ENCODE results near the gene DNMBP. TPM values are rescaled to one million over a fixed set of nuclear protein-coding genes. Genes with fewer than 3 reads are reported as not detected.
"Not testable (repeated sequence)": the region's sequence is repeated elsewhere in the genome, so short reads cannot be mapped to it uniquely, and the experiment has no call there.

DNMBP gene
- total RNA-seq, 1 donor from 2014 or later, result 19.7 TPM

DNA sequence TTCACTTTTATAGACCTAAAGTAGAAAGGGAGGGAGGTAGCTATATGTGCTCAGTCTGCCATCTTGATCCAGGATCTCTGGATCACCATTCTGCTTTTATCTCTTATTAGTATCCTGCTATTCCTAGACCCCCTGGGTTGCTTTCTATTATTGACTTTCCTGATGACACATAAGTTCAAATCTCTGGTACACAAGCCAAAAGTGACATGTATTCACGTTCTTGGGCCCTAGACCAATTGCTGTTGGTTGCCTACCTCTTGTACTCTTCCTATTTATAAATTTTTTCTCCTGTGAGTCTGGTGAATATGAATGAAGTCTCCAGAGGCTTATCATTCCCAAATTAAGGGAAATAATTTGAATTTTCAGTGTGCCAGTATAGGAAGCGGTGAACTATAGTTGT, 56.9 kb downstream of the DNMBP start:
- no peak for DNase-seq (ENCODE audit: low spot score)

DNA sequence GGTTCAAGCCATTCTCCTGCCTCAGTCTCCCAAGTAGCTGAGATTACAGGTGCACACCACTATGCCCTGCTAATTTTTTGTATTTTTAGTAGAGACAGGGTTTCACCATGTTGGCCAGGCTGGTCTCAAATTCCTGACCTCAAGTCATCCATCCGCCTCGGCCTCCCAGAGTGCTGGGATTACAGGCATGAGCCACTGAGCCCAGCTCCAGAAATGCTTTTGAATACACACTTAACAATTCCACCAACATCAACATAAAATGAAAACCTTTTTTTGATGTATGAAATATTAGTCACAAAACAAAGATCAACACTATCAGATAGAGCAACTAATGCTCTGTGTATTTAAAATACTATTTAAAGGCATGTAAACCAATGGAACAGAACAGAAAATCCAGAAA, 63.7 kb downstream of the DNMBP start:
- not testable (repeated sequence) for DNase-seq (ENCODE audit: low spot score)

DNA sequence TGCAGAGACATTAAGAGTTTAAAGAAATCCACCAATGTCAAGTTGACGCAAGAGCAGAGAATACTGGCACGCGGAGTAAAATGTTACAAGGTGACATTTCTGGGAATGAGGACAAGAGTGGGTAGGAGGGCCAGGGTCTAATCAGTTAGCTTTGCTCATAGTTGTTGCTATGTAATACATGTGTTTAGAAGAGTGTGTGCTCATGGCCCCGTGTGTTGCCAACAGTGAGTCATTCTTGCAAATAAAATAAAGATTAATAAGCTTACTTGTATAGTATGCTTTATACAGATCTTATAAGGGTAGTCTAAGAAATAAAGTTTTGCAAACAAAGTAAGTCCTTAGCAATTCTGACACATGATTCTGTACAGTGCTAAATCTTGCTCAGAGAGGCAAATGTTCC, 64.5 kb downstream of the DNMBP start:
- DNase-seq (ENCODE audit: low spot score), result no peak

DNA sequence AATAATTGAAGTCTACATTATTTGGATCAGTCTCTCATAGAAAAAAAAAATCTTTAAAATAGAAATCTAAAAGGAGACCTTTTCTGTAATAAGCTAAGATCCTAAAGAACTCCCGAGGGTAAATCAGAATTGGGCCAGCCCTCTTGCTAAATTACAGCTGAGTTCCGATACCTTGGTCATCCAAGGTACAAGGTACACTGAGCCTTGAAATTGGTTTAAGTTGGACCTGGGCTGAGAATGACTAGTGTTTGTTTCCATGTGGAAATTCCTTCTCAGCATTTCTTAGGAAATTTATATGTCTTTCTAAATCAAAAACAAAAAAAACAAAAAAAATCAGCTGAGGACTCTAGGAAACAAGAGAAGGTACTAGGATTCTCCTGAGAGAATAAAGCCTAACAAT, 64.9 kb downstream of the DNMBP start:
- no peak for DNase-seq (ENCODE audit: low spot score)

DNA sequence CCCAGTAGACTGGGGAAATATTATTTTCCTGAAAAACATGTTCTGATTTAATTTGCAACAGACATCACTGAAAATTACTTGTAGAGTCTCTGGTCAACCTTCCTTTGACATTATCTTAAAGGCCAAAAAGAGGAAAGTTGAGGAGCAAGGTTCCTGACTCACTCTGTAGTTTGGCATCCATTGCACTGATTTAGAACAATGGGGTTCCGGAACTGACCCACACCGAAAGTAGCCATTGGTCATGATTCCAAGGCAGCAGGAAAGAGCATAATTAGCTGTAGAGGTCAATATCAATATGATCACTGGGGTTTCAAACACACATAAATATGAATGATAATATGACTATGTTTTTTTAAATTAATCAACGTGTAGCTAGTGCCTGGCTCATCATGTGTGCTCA, 65.8 kb downstream of the DNMBP start:
- no peak for DNase-seq (ENCODE audit: low spot score)

DNA sequence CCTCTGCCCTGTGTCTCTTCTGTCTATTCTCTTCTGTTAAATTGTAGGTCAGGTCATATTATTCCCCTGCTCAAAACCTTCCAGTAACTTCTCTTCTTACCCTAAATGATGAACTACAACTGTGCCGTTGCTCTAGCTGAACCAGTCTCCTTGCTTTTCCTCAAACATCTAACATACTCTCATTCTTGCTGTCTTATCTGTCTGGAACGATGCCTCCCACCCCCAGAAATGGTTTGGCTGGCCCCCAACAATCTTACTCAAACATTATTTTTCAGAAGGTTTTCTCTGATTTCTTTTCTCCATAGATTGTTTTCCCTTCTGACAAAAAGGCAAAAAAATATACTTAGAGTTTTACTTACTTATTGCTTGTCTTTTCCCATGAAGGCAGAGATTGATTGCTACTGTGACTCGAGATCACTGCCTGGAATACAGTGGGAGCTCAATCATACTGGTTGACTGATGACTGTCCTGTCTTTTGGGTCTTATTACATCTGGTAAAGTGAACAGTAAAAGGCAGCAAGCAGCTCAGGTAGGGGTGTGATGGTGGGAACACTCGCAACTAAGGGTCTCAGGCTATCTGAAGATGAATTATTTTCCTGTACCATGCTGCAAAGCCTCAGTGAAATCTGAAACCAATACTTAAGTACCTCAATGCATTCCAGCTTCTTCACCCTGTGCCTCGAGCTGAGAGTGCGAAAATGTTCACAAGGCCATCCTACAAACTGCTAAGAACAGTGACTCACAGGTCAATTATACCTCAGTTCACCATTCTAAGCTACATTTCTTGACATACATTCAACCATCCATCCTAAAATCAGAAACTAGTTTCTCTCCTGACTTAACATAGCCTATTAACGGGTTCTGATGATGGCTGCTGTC, 67.6 kb downstream of the DNMBP start:
- DNase-seq (ENCODE audit: low spot score), result no peak

DNA sequence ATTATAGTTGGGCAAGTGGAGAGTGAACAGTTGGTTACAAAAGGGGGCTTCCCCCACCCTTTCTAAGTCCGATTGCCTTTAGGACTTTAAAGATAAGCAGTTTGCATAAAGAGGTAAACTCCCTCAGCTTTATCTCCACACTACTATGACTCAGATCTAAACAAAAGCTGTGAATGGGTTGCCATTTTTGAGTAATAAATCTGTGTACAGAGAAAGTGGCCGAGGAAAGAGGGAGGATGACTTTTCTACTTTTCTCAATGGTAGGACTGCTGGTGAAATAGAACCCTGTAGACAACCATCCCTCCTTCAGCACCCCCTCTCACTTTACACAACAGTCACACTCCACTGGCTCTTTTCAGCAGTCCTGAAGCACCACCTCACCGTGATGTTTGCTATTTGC, 71.2 kb downstream of the DNMBP start:
- DNase-seq (ENCODE audit: low spot score), result no peak

DNA sequence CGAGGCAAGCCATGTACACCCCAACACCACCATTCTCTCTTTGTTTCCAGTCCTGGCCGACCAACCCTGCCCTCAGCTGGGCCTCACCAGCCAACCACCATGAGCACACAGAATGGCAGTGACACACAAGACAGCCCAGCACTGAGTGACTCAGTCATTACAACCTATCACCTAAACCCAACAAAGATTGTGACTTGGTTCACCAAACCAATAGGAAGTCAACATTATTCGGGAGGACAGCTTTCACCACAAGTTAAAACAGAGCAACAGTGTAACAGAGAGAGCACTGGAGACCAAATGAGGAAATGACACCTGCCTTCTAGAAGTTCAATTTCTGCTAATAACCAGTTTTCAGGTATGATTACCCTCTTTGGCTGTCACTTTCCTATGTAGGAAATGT, 72.1 kb downstream of the DNMBP start:
- DNase-seq (ENCODE audit: low spot score), result no peak

DNA sequence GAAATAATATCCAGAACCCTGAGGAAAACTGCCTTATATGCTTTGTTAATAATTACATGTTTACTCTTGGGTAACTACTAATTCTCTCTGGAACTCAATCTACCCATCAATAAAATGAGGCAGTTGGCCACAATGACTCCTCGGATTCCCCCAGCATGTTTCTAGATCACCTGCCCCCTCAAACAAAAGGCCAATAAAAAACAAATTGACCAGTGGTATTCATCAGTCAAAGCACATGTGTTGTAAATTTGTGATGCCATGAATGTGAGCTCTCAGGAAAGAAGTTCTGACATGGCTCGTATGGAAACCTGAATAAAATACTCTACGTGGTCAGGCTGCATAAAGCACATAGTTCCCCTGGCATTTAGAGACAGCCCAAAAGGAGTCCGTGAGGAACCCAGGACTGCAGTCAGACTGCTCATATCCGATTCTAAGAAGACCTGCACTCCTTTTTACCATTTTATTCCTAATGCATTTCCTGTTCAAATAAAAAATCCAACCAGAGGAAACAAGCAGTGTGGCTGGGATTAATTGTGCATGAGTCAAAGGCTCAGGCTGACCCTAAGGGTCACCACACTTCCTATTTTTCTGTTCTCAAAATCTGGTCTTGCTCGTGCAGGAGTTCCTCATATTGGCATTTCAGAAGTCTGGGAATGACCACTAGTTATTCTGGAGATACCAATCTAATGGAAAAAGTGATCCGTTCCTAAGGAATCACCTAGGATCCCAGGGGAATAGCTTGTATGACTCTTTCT, 77.4 kb downstream of the DNMBP start:
- DNase-seq (ENCODE audit: low spot score), result not testable (repeated sequence)

DNA sequence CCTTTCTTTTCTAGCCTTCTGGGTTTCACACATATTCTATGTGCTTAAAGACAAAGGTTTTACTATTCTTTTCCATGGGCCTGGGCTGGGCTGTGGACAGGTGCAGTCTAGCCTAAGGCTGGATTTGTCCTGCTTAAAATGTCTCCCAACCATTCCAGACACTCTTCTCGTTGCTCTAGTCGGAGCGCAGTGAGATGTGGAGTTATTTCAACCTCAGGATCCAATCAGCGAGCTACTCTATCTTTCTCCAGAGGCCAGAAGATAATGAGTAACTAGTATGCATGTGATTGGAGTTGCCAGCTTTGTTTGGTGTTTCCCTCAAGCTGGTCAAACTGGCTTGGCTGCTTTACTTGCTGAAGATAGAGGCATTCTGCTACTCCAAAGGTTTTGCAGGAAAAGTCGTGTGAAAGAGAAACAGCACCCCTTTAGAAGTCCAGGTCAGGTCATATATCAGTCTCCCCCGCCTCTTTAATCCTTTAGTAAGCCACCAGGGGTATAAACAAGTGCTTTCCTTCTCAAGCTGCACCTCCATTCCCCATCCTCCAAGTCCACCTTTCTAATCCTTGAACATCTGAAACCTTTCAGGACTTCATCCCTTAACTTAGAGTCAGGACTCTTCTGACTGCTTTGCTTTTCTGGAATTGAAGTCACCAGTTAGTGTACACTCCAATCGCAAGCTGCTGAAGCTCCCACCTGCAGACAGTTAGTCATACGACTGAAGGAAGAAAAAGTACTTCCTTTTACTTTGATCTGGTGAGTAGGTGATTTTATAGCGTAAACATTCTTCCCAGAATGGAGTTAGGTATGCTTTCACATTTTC, 78.8 kb downstream of the DNMBP start:
- DNase-seq (ENCODE audit: low spot score), result no peak

DNA sequence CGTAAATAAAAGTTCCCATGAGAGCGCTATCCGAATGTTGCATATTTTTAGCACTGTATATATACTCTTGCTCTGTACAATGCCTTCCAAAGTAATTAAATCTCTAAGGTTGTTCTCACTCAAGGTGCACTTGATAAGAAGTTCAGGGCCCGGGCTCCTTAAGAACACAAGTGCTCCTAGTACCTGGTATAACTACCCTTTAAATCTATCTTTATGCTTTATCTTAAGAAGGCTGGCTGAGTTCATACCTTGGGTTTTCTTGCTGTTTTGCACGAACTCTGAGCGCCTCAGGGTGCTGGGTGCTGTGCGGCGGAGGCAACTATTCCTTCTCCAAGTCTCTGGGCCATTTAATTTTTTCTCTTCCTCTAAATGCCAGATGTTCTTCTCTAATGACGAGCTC, 80.4 kb downstream of the DNMBP start:
- DNase-seq (ENCODE audit: low spot score), result no peak

DNA sequence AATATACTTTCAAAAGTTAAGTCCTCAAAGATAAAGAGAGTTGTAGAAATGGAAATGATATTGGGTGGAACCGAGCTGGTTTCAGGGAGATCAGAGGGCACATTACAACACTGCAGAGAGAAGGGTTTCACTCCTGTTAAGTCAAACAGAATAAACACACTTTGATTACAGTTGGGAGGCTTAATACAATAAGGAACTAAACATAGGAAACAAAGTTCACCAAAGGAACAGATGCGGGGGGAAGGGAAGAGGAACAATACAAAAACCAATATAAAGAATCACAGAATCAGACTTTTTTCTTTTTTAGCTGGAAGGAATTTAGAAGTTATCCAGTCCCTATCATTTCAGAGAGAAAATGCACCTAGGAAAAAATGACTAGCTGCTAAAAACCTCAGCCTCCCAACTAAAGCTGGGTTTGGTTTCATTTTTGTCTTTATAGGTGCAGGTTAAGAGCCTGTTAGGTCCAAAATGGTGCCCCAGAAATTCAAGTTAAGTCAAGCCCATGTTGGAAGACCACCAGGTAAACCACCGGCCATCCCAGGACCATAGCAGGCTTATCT, 81.9 kb downstream of the DNMBP start:
- DNase-seq (ENCODE audit: low spot score), result no peak

DNA sequence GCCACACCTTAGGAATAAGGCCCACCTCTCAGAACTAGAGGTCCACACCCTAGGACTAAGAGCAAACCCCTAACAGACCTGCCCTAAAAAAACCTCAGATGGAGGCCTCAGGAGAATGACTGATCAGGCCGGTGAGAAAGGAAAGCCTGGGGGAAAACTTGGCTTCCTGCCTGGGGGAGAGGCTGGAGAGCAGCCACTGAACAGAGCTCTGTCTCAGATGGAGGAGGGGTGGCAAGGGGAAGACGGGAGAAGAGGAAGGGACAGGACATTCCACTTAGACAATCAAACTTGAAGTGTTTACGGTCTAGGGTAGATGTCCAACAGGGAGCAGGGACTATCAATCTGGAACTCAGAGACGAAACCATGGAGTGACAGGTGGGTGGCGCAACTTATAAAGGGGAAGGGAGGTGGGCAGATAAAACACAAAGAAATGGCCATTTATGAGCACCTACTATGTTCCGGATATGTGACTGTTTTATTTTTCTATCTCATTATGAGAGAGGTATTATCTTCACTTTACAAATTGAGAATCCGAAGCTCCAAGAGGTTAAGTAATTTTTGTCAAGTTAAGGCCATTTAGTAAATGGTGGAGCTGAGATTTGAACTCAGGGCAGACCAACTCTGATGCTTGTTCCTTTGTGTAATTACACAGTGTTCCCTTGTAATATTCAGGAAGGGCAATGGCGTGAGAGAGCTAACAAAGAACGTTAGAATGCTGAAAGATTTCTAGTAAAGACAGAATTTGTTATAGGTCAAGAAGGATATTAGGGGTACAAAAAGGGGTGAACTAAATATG, 82.6 kb downstream of the DNMBP start:
- DNase-seq (ENCODE audit: low spot score), result no peak

DNA sequence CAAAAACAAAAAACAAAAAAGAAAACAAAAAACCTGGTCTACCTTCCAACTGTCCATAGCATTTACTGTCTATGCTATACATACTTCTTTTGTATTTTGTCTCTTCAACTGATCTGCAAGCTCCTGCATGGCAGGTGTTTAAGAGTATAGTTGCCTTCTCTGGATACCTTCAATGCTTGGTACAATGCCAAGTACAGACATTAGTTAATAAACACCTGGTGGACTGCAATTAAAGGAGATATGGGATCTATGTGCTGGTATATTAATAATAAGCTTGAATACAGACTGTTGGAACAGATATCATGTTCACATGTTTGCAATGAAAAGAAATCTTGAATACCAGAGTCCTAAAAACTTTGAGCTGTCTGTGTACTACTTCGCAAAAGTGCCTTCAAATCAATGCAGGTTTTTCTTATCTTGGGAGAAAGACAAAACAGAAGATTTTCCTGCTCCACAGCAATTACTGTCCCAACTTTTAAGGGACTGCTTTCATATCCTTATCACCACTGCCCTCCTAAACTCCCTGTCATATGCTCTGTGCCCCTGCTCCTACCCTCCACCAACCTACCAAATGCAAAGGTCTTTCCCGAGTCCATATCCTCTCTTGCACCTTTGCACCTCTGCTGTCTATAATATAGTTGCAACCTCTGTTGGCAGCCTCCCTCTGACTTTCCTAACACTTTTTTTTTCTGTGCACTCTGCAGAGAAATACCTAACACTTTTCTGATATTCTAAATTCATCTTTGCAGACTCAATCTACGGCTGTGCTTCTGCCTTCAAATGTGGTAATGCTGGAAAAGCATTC, 85.1 kb downstream of the DNMBP start:
- no peak for DNase-seq (ENCODE audit: low spot score)

DNA sequence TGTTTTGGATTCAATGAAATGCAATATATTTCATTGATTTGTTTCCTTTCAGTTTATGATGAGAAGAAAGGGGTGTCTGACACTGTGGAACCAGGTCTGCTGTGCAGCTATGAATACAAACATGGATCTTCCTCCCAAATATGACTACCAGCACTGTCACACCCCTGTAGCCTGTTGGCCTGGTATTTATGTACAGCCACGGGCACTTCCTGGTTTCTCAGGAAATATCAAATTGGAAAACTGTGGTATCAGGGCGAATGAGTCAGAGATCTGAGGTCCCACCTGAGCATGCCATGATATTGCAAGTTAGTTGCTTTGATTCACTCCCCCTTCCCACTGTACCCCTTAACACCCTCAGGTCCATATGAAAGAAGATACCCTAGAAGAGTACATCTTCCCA, 87.8 kb downstream of the DNMBP start:
- no peak for DNase-seq (ENCODE audit: low spot score)

DNA sequence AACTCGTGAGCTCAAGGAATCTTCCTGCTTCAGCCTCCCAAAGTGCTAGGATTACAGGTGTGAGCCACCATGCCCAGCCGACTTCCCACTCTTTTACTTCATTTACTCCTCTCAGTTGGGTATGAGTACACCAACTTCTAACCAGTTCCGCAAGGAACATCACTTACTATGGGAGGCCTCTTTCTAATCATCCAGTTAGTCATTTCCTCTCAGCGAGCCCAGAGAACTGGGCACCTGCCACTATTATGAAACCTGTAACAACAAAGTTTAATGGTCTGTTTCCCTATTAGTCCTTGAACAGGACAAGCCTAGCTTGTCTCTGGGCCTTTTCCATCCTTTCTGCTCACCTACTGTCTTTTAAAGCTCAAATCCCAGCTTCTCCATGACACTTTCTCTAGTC, 88.8 kb downstream of the DNMBP start:
- no peak for DNase-seq (ENCODE audit: low spot score)

DNA sequence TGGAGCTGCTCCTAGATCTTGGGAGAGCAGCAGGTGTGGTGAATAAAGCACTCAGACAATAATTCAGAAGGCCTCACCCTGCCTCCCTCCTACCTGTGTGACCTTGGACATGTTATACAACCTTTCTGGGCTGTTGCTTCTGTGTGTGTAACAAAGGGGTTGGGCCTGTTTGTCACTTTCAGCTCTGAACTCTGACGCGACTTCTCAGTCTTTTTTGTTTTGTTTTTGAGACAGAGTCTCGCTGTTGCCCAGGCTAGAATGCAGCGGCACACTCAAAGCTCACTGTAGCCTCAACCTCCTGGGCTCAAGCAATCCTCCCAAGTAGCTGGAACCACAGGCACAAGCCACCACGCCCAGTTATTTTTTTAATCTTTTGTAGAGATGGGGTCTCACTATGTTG, 89.3 kb downstream of the DNMBP start:
- no peak for DNase-seq (ENCODE audit: low spot score)

DNA sequence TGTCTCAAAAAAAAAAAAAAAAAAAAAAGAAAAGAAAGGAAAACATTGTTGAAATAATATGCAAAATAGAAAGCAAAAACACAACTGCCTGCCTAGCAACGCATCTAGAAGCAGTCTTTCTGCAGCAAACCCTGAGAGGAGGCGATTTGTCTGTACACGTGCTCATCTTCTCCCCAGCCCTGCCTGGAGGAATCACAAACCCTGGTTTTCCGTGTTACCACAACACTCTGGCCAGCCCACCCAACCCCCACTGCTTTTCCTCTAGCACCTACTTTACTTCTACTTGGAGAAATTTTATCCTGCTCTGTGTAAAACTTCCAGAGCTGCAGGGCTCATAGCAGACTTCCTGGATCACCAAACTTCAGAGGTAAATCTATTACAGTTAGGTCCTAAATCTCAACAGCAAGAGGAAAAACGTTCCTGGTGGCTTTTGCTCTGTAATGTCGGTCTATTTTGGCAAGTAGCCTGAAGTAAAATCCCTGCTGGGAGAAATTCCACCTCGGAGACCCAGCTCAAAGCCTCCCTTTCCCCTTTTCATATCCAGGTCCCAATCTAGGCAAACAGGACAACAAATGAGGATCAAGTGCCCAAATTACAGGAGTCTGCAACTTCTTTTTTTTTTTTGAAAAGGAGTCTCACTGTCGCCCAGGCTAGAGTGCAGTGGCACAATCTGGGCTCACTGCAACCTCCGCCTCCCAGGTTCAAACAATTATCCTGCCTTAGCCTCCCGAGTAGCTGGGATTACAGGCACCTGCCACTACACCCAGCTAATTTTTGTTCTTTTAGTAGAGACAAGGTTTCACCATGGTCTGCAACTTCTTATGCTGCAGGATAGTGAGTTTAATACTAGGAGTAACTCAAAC, 91.6 kb downstream of the DNMBP start:
- DNase-seq (ENCODE audit: low spot score), result no peak

DNA sequence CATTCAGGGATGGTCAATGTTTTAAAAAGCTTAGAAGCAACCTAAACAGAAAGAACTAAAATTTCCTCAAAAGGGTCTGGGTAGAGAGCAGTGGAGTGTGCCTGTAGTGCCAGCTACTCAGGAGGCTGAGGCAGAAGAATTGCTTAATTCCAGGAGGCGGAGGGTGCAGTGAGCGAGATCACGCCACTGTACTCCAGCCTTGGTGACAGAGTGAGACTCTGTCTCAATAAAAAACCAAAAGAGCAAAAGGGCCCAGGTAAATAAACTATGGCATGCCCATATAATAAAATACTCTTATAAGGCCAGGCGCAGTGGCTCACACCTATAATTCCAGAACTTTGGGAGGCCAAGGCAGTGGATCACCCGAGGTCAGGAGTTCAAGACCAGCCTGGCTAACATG, 93.0 kb downstream of the DNMBP start:
- no peak for DNase-seq (ENCODE audit: low spot score)
